ENCODE measurements around the gene MYLK. TPM values are rescaled to one million over a fixed set of nuclear protein-coding genes. Genes with fewer than 3 reads are reported as not detected.

The MYLK gene
- polyA plus RNA-seq, 3 donors, result 0.35 to 1.3 (median 0.51) TPM

DNA sequence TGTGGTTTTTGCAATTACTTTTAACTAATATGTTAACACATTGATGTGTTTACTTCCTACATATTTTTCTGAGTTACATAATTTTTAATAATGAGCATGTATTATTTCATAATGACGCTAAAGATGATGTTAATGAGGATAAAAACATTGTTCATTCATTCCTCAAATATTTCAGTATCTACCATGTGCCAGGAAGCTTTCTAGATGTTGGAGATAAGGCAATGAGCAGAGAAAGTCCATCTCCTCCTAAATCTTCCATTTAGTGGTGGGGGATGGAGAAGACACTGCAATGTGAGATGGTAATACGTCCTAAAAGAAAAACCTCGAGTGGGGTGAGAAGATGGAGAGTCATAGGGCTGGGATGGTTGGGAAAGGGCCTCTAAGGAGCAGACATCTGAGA, 132.7 kb downstream of the MYLK start:
- no peaks in the 10 kb centered on the region for H3K36me3 ChIP-seq (replicated peaks in 1 of 2; ENCODE audit: control insufficient read depth in 1 of 2, insufficient read depth in 2 of 2, low read length in 2 of 2)
- no peak overlapping the region for H2AFZ ChIP-seq (ENCODE audit: insufficient read depth, low read depth, low read length, poor library complexity, severe bottlenecking)
- H3K4me3 Mint-ChIP-seq, result no peak overlapping the region
- TF ChIP-seq, protein P1, sequence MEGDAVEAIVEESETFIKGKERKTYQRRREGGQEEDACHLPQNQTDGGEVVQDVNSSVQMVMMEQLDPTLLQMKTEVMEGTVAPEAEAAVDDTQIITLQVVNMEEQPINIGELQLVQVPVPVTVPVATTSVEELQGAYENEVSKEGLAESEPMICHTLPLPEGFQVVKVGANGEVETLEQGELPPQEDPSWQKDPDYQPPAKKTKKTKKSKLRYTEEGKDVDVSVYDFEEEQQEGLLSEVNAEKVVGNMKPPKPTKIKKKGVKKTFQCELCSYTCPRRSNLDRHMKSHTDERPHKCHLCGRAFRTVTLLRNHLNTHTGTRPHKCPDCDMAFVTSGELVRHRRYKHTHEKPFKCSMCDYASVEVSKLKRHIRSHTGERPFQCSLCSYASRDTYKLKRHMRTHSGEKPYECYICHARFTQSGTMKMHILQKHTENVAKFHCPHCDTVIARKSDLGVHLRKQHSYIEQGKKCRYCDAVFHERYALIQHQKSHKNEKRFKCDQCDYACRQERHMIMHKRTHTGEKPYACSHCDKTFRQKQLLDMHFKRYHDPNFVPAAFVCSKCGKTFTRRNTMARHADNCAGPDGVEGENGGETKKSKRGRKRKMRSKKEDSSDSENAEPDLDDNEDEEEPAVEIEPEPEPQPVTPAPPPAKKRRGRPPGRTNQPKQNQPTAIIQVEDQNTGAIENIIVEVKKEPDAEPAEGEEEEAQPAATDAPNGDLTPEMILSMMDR (IDR thresholded peaks at IDR 0.05), result no peak
- intact Hi-C loops (cut with micrococcal nuclease), result no loop called here
- DNase-seq, result no peak
- peaks cover 0 to 2% (median 2%) of the 10 kb centered on the region in 3 donors for H3K27me3 Mint-ChIP-seq (ENCODE audit: low read depth in 3 of 3)
- H3K27ac ChIP-seq (ENCODE audit: low read depth in 1 of 2, low read length in 2 of 2), result no peak overlapping the region
- 88% methylated on average over 1 of the region's 3 CpGs for WGBS (ENCODE audit: insufficient coverage)
- peaks cover 0 to 15% of the 10 kb centered on the region in 2 donors for H3K9me3 ChIP-seq (replicated peaks in 1 of 2; ENCODE audit: control insufficient read depth in 1 of 2, insufficient read depth in 1 of 2, low read length in 2 of 2)
- no peak overlapping the region for H3K4me2 ChIP-seq (replicated peaks; ENCODE audit: extremely low read depth, low read length, poor library complexity, severe bottlenecking)
- H3K4me1 Mint-ChIP-seq, result peaks cover 23% of the 10 kb centered on the region
- H3K4me3 ChIP-seq (replicated peaks in 1 of 3; ENCODE audit: low read depth in 2 of 3, low read length in 3 of 3), result no peak overlapping the region
- no peaks in the 10 kb centered on the region for H3K79me2 ChIP-seq (ENCODE audit: insufficient read depth, low read length)
- no peaks in the 10 kb centered on the region for H3K4me1 ChIP-seq (ENCODE audit: control insufficient read depth in 1 of 2, insufficient read depth in 2 of 2, low read length in 2 of 2)
- H3K27ac Mint-ChIP-seq, result no peak overlapping the region
- H3K27me3 ChIP-seq (ENCODE audit: control insufficient read depth in 2 of 2, insufficient read depth in 2 of 2, low read length in 2 of 2), result no peaks in the 10 kb centered on the region
- peaks cover 8 to 28% (median 11%) of the 10 kb centered on the region in 7 donors for H3K9me3 Mint-ChIP-seq
- no peaks in the 10 kb centered on the region for H4K20me1 ChIP-seq (ENCODE audit: insufficient read depth, low read length)
- no peaks in the 10 kb centered on the region for H3K36me3 Mint-ChIP-seq
- H3K9ac ChIP-seq (ENCODE audit: insufficient read depth, low read length, poor library complexity, severe bottlenecking), result no peak overlapping the region

DNA sequence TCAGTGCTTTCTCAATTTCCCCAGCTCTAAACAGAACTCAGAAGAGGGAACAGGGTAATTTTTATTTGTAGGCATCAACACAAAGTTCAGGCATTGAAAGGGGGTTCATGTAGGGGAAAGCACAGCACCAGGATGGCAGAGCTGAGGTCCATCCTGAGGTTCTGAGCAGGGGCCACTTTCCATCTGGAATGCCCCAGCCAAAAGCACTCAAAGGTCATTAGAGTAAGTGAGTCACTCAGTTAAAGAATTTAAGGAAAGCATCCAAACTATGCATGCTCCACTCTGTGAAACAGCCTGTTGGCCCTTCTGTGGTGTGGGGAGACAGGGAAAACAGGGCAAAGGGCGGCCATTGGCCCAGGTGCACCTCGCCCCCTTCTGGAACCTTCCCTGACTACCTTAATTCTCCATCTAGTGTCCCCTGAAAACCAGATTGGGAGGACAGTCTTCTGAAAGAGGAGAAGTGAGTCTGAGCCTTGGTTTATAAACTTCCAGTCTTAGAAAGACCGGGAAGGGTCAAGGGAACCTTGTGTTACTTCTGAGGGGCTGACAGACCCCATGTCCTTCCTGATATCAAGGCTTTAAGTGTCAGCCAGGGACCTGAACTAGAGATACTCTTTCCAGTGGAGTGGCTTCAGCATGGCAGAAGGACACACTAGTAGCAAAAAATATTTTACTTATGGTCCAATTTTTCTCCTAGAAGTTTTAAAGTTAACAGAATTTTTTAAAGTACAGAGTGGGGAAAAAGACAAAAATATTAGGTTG, 133.3 kb downstream of the MYLK start:
- no peak overlapping the region for H2AFZ ChIP-seq (ENCODE audit: insufficient read depth, low read depth, low read length, poor library complexity, severe bottlenecking)

More for the DNA sequence above, 133.3 kb downstream of the MYLK start:
- Mint-ChIP-seq H3K27me3 (ENCODE audit: low read depth in 3 of 3) (peaks cover 0 to 6% (median 2%) of the 10 kb centered on the region in 3 donors), H3K27ac (no peak overlapping the region), H3K4me3 (no peak overlapping the region), H3K36me3 (no peaks in the 10 kb centered on the region), H3K4me1 (peaks cover 20% of the 10 kb centered on the region), H3K9me3 (peaks cover 8 to 28% (median 11%) of the 10 kb centered on the region in 7 donors)
- no peaks in the 10 kb centered on the region for H3K36me3 ChIP-seq (replicated peaks in 1 of 2; ENCODE audit: control insufficient read depth in 1 of 2, insufficient read depth in 2 of 2, low read length in 2 of 2)
- no peak overlapping the region for H3K9ac ChIP-seq (ENCODE audit: insufficient read depth, low read length, poor library complexity, severe bottlenecking)
- H3K9me3 ChIP-seq (replicated peaks in 1 of 2; ENCODE audit: control insufficient read depth in 1 of 2, insufficient read depth in 1 of 2, low read length in 2 of 2), result peaks cover 0 to 15% of the 10 kb centered on the region in 2 donors
- H3K4me2 ChIP-seq (replicated peaks; ENCODE audit: extremely low read depth, low read length, poor library complexity, severe bottlenecking), result no peak overlapping the region
- WGBS (ENCODE audit: insufficient coverage), result 100% methylated on average over 1 of the region's 3 CpGs
- H3K4me3 ChIP-seq (replicated peaks in 1 of 3; ENCODE audit: low read depth in 2 of 3, low read length in 3 of 3), result no peak overlapping the region
- H4K20me1 ChIP-seq (ENCODE audit: insufficient read depth, low read length), result no peaks in the 10 kb centered on the region
- H3K79me2 ChIP-seq (ENCODE audit: insufficient read depth, low read length), result no peaks in the 10 kb centered on the region
- H3K27ac ChIP-seq (ENCODE audit: low read depth in 1 of 2, low read length in 2 of 2), result no peak overlapping the region
- H3K4me1 ChIP-seq (ENCODE audit: control insufficient read depth in 1 of 2, insufficient read depth in 2 of 2, low read length in 2 of 2), result no peaks in the 10 kb centered on the region
- intact Hi-C loops (cut with micrococcal nuclease), result no loop called here
- DNase-seq, result no peak
- no peaks in the 10 kb centered on the region for H3K27me3 ChIP-seq (ENCODE audit: control insufficient read depth in 2 of 2, insufficient read depth in 2 of 2, low read length in 2 of 2)
- TF ChIP-seq, protein P1 (IDR thresholded peaks at IDR 0.05), result no peak

Measured in CD14-positive monocyte (primary cell).